ENCODE measurements around the gene C12orf57. TPM values are rescaled to one million over a fixed set of nuclear protein-coding genes. Genes with fewer than 3 reads are reported as not detected.

C12orf57 gene
- total and polyA plus RNA-seq, 2 of the 8 experiments (the other 6 are each of a cell fraction or from before 2014, with no cell fraction given), result 174 to 993 TPM

GRCh38 chr12:6982532-6982931, 38.7 kb downstream of the C12orf57 start:
- Histone ChIP-seq H3K4me1 (replicated peaks in 1 of 4; ENCODE audit: control insufficient read depth in 3 of 4, insufficient read depth in 4 of 4, low read length in 3 of 4) (peaks cover 0 to 6% (median under 1%) of the 10 kb centered on the region in 4 experiments; a peak in 2 of 7 replicates), H4K5ac (ENCODE audit: insufficient read length, low read depth, low read length) (no peak overlapping the region), H2AK5ac (ENCODE audit: low read depth, low read length) (no peak overlapping the region), H2BK15ac (ENCODE audit: low read length) (no peak overlapping the region), H3K18ac (ENCODE audit: extremely low read depth, low read length) (no peak overlapping the region), H3K79me2 (ENCODE audit: control insufficient read depth in 1 of 2, insufficient read depth in 2 of 2, low read length in 2 of 2) (no peaks in the 10 kb centered on the region), H3K27ac (ENCODE audit: low read depth, low read length) (no peak overlapping the region), H3K4me2 (ENCODE audit: insufficient read depth in 1 of 2, low read depth in 2 of 2, low read length in 2 of 2) (no peak overlapping the region), H3K27me3 (replicated peaks in 1 of 4; ENCODE audit: control insufficient read depth in 3 of 4, extremely low read depth in 1 of 4, insufficient read depth in 3 of 4, low read length in 3 of 4) (no peaks in the 10 kb centered on the region), H3K79me1 (ENCODE audit: low read depth, low read length) (0 out of 2 replicates have a peak, but pooled peaks cover 2% of the 10 kb centered on the region), H3K9me3 (ENCODE audit: insufficient read depth in 2 of 2, low read depth in 1 of 2, low read length in 1 of 2) (no peaks in the 10 kb centered on the region), H3K4me3 (ENCODE audit: extremely low read depth in 1 of 4, insufficient read depth in 2 of 4, low read depth in 3 of 4, low read length in 4 of 4) (no peak overlapping the region), H4K20me1 (replicated peaks in 1 of 2; ENCODE audit: control insufficient read depth in 1 of 2, insufficient read depth in 2 of 2, low read length in 2 of 2) (peaks cover 5 to 6% of the 10 kb centered on the region in 2 experiments), H3K23me2 (ENCODE audit: low read depth, low read length) (no peaks in the 10 kb centered on the region), H2AFZ (ENCODE audit: low read length) (no peak overlapping the region), H2BK20ac (ENCODE audit: low read length) (no peak overlapping the region), H4K8ac (ENCODE audit: extremely low read depth, insufficient read depth, low read length) (no peak overlapping the region), H3K36me3 (ENCODE audit: control insufficient read depth in 2 of 4, insufficient read depth in 4 of 4, low read length in 3 of 4) (peaks cover 7 to 57% (median 20%) of the 10 kb centered on the region in 4 experiments; a peak in 7 of 8 replicates), H3K23ac (ENCODE audit: insufficient read length) (no peak overlapping the region), H3K56ac (replicated peaks; ENCODE audit: insufficient read length, low read depth, low read length) (no peak overlapping the region), H2BK5ac (ENCODE audit: low read depth, low read length) (no peak overlapping the region), H3K9ac (replicated peaks in 1 of 4; ENCODE audit: extremely low read depth in 1 of 4, low read depth in 3 of 4, low read length in 3 of 4) (no peak overlapping the region), H2BK12ac (ENCODE audit: low read depth, low read length) (no peak overlapping the region), H2BK120ac (replicated peaks; ENCODE audit: low read depth, low read length) (no peak overlapping the region), H3K4ac (replicated peaks; ENCODE audit: insufficient read length, low read depth, low read length) (no peak overlapping the region), H3K14ac (ENCODE audit: insufficient read length) (no peak overlapping the region), H4K91ac (replicated peaks; ENCODE audit: insufficient read length, low read length) (no peak overlapping the region)
- POLR2A ChIA-PET (ENCODE audit: partially characterized antibody), result interaction anchor here (0.7 to 30.5 kb wide), 6 partner anchors 9 to 37 kb away, joined by 3 to 1596 read pairs (median 8); partner anchors contain the start of genes ATN1, C12orf57, PTPN6 and RNU7-1
- CTCF ChIA-PET (ENCODE audit: partially characterized antibody), result interaction anchor here (0.5 to 2.2 kb wide), 5 partner anchors 10 to 129 kb away, joined by 3 to 7 read pairs (median 3); partner anchors contain the start of gene C1RL
- DNase-seq (ENCODE audit: low read depth in 1 of 2, low spot score in 2 of 2) (no peak), FAIRE-seq (no peak)
- WGBS, 2 experiments (ENCODE audit: extremely low coverage in 1 of 2, insufficient coverage in 1 of 2, insufficient read length in 1 of 2, insufficient replicate concordance in 2 of 2, low coverage in 1 of 2, low lambda C conversion rate in 2 of 2, missing lambda C conversion rate in 1 of 2), result 67% methylated on average over 7 of the region's 7 CpGs; no CpG with 5 or more reads in 1 of the 2 experiments
- TF ChIP-seq, protein P1, sequence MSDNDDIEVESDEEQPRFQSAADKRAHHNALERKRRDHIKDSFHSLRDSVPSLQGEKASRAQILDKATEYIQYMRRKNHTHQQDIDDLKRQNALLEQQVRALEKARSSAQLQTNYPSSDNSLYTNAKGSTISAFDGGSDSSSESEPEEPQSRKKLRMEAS (IDR thresholded peaks at IDR 0.05), result no peak
- TF ChIP-seq ATF2 (IDR thresholded peaks at IDR 0.05; ENCODE audit: low read length) (no peak), RBBP5 (IDR thresholded peaks at IDR 0.05; ENCODE audit: borderline replicate concordance, low read depth, low read length) (no peak), PHF8 (conservative IDR thresholded peaks at IDR 0.05; ENCODE audit: low read depth, low read length) (no peak), CBX8 (IDR thresholded peaks at IDR 0.05; ENCODE audit: borderline replicate concordance, low read depth, low read length) (no peak), SAP30 (IDR thresholded peaks at IDR 0.05; ENCODE audit: insufficient read depth, insufficient replicate concordance, low read length) (no peak), RXRA (IDR thresholded peaks at IDR 0.05; ENCODE audit: insufficient read depth, low read depth, low read length) (no peak), KDM1A (IDR thresholded peaks at IDR 0.05; ENCODE audit: borderline replicate concordance, low read length) (no peak), BACH1 (IDR thresholded peaks at IDR 0.05; ENCODE audit: low read length) (no peak), SP1 (IDR thresholded peaks at IDR 0.05; ENCODE audit: low read depth, low read length) (no peak)
- TF ChIP-seq, protein P2, sequence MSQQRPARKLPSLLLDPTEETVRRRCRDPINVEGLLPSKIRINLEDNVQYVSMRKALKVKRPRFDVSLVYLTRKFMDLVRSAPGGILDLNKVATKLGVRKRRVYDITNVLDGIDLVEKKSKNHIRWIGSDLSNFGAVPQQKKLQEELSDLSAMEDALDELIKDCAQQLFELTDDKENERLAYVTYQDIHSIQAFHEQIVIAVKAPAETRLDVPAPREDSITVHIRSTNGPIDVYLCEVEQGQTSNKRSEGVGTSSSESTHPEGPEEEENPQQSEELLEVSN (IDR thresholded peaks at IDR 0.05), result no peak

All from H1 (cell line).